ENCODE data around the gene DYNAP. TPM values are rescaled to one million over a fixed set of nuclear protein-coding genes. Genes with fewer than 3 reads are reported as not detected.

Gene DYNAP
- total and polyA plus RNA-seq, 10 of the 15 experiments (the other 5 are each of a cell fraction or from before 2014, with no cell fraction given): not detected

DNA sequence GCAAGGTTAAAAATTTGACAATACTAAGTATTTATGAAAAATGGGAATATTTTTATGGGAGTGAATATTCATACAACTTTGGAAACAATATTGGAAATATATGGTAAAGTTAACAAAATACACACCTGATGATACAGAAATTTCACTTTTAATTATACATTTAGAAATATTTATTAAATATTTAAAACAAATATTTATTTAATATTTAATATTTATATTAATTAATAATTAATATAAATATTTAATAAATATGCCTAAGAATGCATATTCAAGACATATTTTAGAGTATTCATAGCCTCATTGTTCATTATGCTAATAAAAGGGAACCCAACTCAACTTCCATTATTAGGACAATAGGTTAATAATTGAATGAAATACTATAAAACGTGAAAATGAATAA lies 7.0 kb upstream of the DYNAP start:
- WGBS (ENCODE audit: insufficient coverage, insufficient replicate concordance, low lambda C conversion rate, missing lambda C conversion rate): 0% methylated on average over 1 of the region's 1 CpG
- H3K9me3 ChIP-seq (replicated peaks; ENCODE audit: control insufficient read depth, insufficient read depth, low read length): no peaks in the 10 kb centered on the region
- in situ Hi-C loops (cut with MboI): no loop called here
- SMC1A ChIA-PET (ENCODE audit: uncharacterized antibody, unreplicated experiment): no interaction called here
- FAIRE-seq: no peak
- H3K4me3 ChIP-seq: no peak overlapping the region
- H2AFZ ChIP-seq (ENCODE audit: control insufficient read depth, low read depth, low read length): no peak overlapping the region
- no peaks in the 10 kb centered on the region for H3K4me1 ChIP-seq (ENCODE audit: control insufficient read depth, insufficient read depth, low read length)
- no peak overlapping the region for H3K9ac ChIP-seq (ENCODE audit: control insufficient read depth, insufficient read depth, low read length)
- TF ChIP-seq, protein P1, sequence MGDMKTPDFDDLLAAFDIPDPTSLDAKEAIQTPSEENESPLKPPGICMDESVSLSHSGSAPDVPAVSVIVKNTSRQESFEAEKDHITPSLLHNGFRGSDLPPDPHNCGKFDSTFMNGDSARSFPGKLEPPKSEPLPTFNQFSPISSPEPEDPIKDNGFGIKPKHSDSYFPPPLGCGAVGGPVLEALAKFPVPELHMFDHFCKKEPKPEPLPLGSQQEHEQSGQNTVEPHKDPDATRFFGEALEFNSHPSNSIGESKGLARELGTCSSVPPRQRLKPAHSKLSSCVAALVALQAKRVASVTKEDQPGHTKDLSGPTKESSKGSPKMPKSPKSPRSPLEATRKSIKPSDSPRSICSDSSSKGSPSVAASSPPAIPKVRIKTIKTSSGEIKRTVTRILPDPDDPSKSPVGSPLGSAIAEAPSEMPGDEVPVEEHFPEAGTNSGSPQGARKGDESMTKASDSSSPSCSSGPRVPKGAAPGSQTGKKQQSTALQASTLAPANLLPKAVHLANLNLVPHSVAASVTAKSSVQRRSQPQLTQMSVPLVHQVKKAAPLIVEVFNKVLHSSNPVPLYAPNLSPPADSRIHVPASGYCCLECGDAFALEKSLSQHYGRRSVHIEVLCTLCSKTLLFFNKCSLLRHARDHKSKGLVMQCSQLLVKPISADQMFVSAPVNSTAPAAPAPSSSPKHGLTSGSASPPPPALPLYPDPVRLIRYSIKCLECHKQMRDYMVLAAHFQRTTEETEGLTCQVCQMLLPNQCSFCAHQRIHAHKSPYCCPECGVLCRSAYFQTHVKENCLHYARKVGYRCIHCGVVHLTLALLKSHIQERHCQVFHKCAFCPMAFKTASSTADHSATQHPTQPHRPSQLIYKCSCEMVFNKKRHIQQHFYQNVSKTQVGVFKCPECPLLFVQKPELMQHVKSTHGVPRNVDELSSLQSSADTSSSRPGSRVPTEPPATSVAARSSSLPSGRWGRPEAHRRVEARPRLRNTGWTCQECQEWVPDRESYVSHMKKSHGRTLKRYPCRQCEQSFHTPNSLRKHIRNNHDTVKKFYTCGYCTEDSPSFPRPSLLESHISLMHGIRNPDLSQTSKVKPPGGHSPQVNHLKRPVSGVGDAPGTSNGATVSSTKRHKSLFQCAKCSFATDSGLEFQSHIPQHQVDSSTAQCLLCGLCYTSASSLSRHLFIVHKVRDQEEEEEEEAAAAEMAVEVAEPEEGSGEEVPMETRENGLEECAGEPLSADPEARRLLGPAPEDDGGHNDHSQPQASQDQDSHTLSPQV (IDR thresholded peaks at IDR 0.05): no peak
- TF ChIP-seq BCL11A (IDR thresholded peaks at IDR 0.05; ENCODE audit: low read depth, low read length) (no peak), DPF2 (IDR thresholded peaks at IDR 0.05) (no peak), YY1 (IDR thresholded peaks at IDR 0.05; ENCODE audit: low read depth, low read length) (no peak), RB1 (IDR thresholded peaks at IDR 0.05; ENCODE audit: borderline replicate concordance) (no peak), ZNF274 (IDR thresholded peaks at IDR 0.05; ENCODE audit: insufficient read depth, insufficient read length) (no peak), ETV6 (conservative IDR thresholded peaks at IDR 0.05 in 1 of 2, IDR thresholded peaks at IDR 0.05 in 1 of 2; ENCODE audit: borderline replicate concordance in 1 of 2, low read depth in 1 of 2) (no peak), ASH2L (IDR thresholded peaks at IDR 0.05; ENCODE audit: borderline replicate concordance, low read depth) (no peak)
- TF ChIP-seq, protein P2, sequence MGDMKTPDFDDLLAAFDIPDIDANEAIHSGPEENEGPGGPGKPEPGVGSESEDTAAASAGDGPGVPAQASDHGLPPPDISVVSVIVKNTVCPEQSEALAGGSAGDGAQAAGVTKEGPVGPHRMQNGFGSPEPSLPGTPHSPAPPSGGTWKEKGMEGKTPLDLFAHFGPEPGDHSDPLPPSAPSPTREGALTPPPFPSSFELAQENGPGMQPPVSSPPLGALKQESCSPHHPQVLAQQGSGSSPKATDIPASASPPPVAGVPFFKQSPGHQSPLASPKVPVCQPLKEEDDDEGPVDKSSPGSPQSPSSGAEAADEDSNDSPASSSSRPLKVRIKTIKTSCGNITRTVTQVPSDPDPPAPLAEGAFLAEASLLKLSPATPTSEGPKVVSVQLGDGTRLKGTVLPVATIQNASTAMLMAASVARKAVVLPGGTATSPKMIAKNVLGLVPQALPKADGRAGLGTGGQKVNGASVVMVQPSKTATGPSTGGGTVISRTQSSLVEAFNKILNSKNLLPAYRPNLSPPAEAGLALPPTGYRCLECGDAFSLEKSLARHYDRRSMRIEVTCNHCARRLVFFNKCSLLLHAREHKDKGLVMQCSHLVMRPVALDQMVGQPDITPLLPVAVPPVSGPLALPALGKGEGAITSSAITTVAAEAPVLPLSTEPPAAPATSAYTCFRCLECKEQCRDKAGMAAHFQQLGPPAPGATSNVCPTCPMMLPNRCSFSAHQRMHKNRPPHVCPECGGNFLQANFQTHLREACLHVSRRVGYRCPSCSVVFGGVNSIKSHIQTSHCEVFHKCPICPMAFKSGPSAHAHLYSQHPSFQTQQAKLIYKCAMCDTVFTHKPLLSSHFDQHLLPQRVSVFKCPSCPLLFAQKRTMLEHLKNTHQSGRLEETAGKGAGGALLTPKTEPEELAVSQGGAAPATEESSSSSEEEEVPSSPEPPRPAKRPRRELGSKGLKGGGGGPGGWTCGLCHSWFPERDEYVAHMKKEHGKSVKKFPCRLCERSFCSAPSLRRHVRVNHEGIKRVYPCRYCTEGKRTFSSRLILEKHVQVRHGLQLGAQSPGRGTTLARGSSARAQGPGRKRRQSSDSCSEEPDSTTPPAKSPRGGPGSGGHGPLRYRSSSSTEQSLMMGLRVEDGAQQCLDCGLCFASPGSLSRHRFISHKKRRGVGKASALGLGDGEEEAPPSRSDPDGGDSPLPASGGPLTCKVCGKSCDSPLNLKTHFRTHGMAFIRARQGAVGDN (IDR thresholded peaks at IDR 0.05): no peak
- POLR2A ChIA-PET: no interaction called here
- no peak overlapping the region for H3K27ac ChIP-seq (ENCODE audit: control insufficient read depth, insufficient read depth)
- BruUV-seq (replicated peaks): no TSS peak
- ATAC-seq: no peak
- intact Hi-C loops (cut with micrococcal nuclease; ENCODE audit: unreplicated experiment): no loop called here
- H4K20me1 ChIP-seq (ENCODE audit: control insufficient read depth, insufficient read depth): no peaks in the 10 kb centered on the region
- RAD21 ChIA-PET (ENCODE audit: unreplicated experiment): no interaction called here
- CTCF ChIA-PET: no interaction called here
- no peaks in the 10 kb centered on the region for H3K27me3 ChIP-seq (replicated peaks in 1 of 2; ENCODE audit: control insufficient read depth in 2 of 2, insufficient read depth in 2 of 2, low read length in 1 of 2)
- H3K4me2 ChIP-seq (ENCODE audit: control insufficient read depth, insufficient read depth): no peak overlapping the region
- H3K79me2 ChIP-seq (ENCODE audit: control insufficient read depth, insufficient read depth, low read length): no peaks in the 10 kb centered on the region
- no peak for DNase-seq (ENCODE audit: low read depth, low spot score)
- H3K36me3 ChIP-seq (ENCODE audit: control insufficient read depth in 2 of 2, insufficient read depth in 2 of 2, low read length in 1 of 2): no peaks in the 10 kb centered on the region
